ENCODE measurements around the gene NFS1.

- TF ChIP-seq, protein P1, sequence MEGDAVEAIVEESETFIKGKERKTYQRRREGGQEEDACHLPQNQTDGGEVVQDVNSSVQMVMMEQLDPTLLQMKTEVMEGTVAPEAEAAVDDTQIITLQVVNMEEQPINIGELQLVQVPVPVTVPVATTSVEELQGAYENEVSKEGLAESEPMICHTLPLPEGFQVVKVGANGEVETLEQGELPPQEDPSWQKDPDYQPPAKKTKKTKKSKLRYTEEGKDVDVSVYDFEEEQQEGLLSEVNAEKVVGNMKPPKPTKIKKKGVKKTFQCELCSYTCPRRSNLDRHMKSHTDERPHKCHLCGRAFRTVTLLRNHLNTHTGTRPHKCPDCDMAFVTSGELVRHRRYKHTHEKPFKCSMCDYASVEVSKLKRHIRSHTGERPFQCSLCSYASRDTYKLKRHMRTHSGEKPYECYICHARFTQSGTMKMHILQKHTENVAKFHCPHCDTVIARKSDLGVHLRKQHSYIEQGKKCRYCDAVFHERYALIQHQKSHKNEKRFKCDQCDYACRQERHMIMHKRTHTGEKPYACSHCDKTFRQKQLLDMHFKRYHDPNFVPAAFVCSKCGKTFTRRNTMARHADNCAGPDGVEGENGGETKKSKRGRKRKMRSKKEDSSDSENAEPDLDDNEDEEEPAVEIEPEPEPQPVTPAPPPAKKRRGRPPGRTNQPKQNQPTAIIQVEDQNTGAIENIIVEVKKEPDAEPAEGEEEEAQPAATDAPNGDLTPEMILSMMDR (IDR thresholded peaks at IDR 0.05), result no peak
- TF ChIP-seq POLR2A (IDR thresholded peaks at IDR 0.05), result no peak
Observed at GRCh38 chr20:35710884-35711587, 11.9 kb upstream of the NFS1 start.
